GM12878 (cell line): ENCODE data around the gene MTFR2.

ENCODE experiments used
- RCOR1 ChIP-seq: conservative IDR thresholded peaks from 2 replicates; pipeline ENCODE4 v1.6.1; 2012; ENCODE audit warnings: low read depth, low read length, improper control_type of control experiment
- SREBF2 ChIP-seq: IDR thresholded peaks from 2 replicates; pipeline ENCODE4 v1.6.1; 2012; ENCODE audit warnings: mild to moderate bottlenecking, low read length
- TAF1 ChIP-seq: IDR thresholded peaks from 2 replicates; pipeline ENCODE4 v1.6.1; 2011; ENCODE audit warnings: mild to moderate bottlenecking, low read depth, low read length, borderline replicate concordance
- TF ChIP-seq, protein P1 (sequence below), 3 experiments: IDR thresholded peaks in 2 of 3; conservative IDR thresholded peaks in 1 of 3; 2 replicates each; pipeline ENCODE4 v1.5.1; 2011; ENCODE audit warnings: low read depth in 3 of 3, low read length in 3 of 3, mild to moderate bottlenecking in 3 of 3, control low read depth in 2 of 3, moderate library complexity in 2 of 3, inconsistent platforms in 1 of 3, mixed read lengths in 1 of 3; ENCODE audit not compliant: control insufficient read depth in 2 of 3, insufficient read depth in 1 of 3; ENCODE audit errors: extremely low read depth in 1 of 3

DNA sequence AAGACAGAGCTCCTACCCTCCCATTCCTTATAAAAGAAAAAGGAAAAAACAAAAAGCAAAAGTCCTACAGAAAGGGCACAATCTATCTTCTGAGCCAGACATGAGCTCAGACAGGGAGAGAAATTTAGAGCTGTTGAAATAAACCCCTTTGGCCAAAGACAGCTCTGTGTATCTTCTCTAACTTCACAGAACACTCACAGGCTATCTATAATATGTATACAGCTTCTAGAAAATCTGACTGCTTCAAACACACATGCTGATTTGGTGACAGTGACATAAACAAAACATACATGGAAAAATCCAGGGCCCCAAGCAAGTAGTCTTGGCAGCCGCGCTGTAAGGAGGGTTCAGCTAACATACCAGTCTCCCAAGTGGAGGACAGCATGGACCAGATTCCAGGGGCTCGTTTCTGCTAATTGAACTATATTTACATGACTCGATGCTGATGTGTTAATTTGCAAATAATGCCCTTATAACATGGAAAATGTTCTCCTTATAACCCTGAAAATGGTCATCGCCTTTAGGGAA lies 37.0 kb downstream of the MTFR2 start:
- TF ChIP-seq SREBF2 (no peak), TAF1 (no peak), RCOR1 (no peak)
- TF ChIP-seq, protein P1, sequence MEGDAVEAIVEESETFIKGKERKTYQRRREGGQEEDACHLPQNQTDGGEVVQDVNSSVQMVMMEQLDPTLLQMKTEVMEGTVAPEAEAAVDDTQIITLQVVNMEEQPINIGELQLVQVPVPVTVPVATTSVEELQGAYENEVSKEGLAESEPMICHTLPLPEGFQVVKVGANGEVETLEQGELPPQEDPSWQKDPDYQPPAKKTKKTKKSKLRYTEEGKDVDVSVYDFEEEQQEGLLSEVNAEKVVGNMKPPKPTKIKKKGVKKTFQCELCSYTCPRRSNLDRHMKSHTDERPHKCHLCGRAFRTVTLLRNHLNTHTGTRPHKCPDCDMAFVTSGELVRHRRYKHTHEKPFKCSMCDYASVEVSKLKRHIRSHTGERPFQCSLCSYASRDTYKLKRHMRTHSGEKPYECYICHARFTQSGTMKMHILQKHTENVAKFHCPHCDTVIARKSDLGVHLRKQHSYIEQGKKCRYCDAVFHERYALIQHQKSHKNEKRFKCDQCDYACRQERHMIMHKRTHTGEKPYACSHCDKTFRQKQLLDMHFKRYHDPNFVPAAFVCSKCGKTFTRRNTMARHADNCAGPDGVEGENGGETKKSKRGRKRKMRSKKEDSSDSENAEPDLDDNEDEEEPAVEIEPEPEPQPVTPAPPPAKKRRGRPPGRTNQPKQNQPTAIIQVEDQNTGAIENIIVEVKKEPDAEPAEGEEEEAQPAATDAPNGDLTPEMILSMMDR (IDR thresholded peaks at IDR 0.05 in 2 of 3, conservative IDR thresholded peaks at IDR 0.05 in 1 of 3; ENCODE audit: control insufficient read depth in 2 of 3, extremely low read depth in 1 of 3, insufficient read depth in 1 of 3, low read depth in 3 of 3, low read length in 3 of 3), result no peak
